GM18951 (cell line): Measurements from ENCODE around the gene SPG7.
A peak's percentile ranks its signal among the peaks of the same experiment; 100 is the strongest.
"Not testable (repeated sequence)": the region's sequence is repeated elsewhere in the genome, so short reads cannot be mapped to it uniquely, and the experiment has no call there.

Experiments used
- POLR2A ChIP-seq: IDR thresholded peaks from 4 replicates; pipeline ENCODE4 v1.6.1; 2011; ENCODE audit warnings: mild to moderate bottlenecking; ENCODE audit not compliant: insufficient read length, insufficient read depth; ENCODE audit errors: extremely low read depth
- in situ Hi-C: fragments of 300-500 bp; cut with MboI; formaldehyde crosslinking; loops from one replicate; pipeline ENCODE4 v1.12.0; 2022; ENCODE audit warnings: low sequenced_read_pairs, mixed read lengths, inconsistent platforms; ENCODE audit not compliant: unreplicated experiment

SPG7 gene

DNA sequence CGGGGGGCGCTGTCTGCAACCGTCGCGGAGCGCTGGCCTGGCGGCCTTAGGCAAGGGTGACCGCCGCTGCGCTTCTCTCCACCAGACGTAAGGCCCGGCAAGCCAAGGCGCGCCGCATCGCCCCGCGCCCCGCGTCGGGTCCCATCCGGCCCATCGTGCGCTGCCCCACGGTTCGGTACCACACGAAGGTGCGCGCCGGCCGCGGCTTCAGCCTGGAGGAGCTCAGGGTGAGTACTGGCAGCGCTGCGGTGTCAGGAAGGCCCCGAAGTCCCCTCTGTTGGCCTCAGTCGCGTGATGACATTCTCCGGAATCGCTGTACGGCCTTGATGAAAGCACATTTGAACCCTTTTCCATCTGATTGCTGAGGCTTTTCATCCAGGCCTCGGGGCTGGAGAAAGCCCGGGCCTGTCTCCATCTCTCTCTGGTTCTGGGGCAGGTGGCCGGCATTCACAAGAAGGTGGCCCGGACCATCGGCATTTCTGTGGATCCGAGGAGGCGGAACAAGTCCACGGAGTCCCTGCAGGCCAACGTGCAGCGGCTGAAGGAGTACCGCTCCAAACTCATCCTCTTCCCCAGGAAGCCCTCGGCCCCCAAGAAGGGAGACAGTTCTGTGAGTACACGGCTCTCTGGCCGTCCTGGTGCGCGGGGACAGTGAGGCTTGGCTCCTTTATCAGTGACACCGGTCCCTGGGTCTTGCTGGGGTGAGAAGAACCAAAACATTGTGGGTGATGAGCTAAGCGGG lies 53.1 kb downstream of the SPG7 start:
- in situ Hi-C loops = no loop called here
- no peak for TF ChIP-seq POLR2A

- no peak for TF ChIP-seq POLR2A
- in situ Hi-C loops = no loop called here
Measured at GRCh38 chr16:89561884-89562599, 53.8 kb downstream of the SPG7 start.

GRCh38 chr16:89562939-89563338 lies 54.7 kb downstream of the SPG7 start:
- no peak for TF ChIP-seq POLR2A
- in situ Hi-C loops = no loop called here

DNA sequence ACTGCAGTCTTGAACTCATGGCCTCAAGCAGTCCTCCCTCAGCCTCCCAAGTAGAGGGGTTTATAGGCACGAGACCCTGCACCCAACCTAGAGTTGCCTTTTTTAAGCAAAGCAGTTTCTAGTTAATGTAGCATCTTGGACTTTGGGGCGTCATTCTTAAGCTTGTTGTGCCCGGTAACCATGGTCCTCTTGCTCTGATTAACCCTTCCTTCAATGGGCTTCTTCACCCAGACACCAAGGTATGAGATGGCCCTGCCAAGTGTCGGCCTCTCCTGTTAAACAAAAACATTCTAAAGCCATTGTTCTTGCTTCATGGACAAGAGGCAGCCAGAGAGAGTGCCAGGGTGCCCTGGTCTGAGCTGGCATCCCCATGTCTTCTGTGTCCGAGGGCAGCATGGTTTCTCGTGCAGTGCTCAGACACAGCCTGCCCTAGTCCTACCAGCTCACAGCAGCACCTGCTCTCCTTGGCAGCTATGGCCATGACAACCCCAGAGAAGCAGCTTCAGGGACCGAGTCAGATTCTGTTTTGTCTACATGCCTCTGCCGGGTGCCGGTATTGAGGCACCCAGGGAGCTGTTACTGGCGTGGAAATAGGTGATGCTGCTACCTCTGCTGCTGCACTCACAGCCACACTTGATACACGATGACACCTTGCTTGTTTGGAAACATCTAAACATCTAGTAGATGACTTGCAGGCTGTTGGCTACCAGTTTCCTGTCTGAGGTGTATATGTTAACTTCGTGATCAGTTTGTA lies 55.6 kb downstream of the SPG7 start:
- peak; percentile 17 for TF ChIP-seq POLR2A
- in situ Hi-C loops = no loop called here

- TF ChIP-seq POLR2A = no peak
- in situ Hi-C loops = no loop called here
Measured at GRCh38 chr16:89564476-89565255, 56.5 kb downstream of the SPG7 start.

DNA sequence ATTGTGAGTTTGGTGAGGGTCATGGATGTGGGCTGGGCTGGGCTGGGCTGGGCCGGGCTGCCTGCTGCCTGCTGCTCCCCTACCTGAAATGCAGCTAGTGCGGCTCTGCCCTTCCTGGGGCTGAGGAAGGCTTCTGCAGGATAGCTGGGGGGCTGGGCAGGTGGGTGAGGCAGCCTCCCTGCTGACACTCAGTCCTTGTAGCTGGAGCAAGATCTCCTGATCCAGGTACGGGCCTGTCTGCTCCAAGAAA lies 57.0 kb downstream of the SPG7 start:
- in situ Hi-C loops = no loop called here
- no peak for TF ChIP-seq POLR2A

GRCh38 chr16:89565506-89566372 lies 57.5 kb downstream of the SPG7 start:
- in situ Hi-C loops = no loop called here
- TF ChIP-seq POLR2A = peak; percentile 21

- no peak for TF ChIP-seq POLR2A
- in situ Hi-C loops = no loop called here
Measured at GRCh38 chr16:89567656-89568594, 59.7 kb downstream of the SPG7 start.

DNA sequence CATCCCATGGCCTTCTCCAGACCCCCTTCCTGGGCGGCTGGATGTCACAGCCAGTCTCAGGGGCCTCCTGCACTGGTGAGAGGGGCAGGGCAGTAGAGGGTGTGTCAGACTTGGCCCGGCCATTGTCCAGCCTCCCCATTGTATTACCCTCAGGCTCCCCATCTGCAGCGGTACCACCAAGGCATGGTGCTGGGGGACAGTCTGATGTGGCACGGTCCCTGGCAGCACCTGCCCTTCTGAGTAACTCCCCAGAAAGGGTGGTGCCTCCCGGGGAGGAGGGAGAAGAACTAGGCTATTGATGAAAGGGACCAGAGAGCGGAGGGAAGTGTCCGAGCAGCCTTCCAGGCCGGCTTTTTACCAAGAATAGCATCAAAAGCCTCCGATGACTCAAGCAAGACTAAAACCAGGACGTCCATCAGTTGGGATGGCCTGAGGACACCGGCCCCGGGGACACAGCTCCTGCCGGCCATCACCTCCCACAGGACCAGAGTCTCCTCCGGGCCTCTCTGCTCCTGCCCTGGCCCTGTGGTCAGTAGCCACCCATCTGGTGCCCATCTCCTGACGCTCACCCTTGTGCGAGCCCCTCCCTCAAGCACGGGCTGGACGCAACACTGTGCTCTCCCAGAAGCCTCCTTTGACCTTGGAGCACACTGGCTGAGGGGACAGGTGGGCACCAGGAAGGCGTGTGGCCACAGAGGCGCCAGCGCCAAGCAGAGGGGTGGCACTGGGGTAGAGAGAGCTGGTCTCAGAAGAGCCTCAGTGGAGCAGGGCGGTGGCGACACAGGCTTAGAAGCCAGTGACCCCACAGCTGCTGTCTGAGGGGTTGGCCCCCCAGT lies 61.5 kb downstream of the SPG7 start:
- TF ChIP-seq POLR2A = no peak
- in situ Hi-C loops = no loop called here

GRCh38 chr16:89570342-89570923 lies 62.2 kb downstream of the SPG7 start:
- in situ Hi-C loops = no loop called here
- no peak for TF ChIP-seq POLR2A

- in situ Hi-C loops = not testable (repeated sequence)
Measured at GRCh38 chr16:89570983-89571598, 62.9 kb downstream of the SPG7 start.
